Measurements from ENCODE around the gene RPS6KB2. TPM values are rescaled to one million over a fixed set of nuclear protein-coding genes. Genes with fewer than 3 reads are reported as not detected.

Gene RPS6KB2
- total RNA-seq, 1 donor from 2014 or later = 63.7 TPM

Other genes starting within 250 kb of the RPS6KB2 start
- 351 and 369 TPM in 2 replicates for gene GRK2, start 162.0 kb upstream of the RPS6KB2 start, total RNA-seq
- gene ANKRD13D, start 139.2 kb upstream of the RPS6KB2 start, total RNA-seq = 198 and 200 TPM in 2 replicates
- gene SSH3, start 125.0 kb upstream of the RPS6KB2 start, total RNA-seq = 13.0 and 17.3 TPM in 2 replicates
- gene POLD4, start 74.9 kb upstream of the RPS6KB2 start, total RNA-seq = 58.8 and 62.1 TPM in 2 replicates
- gene CLCF1, start 54.9 kb upstream of the RPS6KB2 start, total RNA-seq = 0.15 and 0.29 TPM in 2 replicates
- 39.6 and 47.7 TPM in 2 replicates for gene RAD9A, start 36.5 kb upstream of the RPS6KB2 start, total RNA-seq
- 347 and 352 TPM in 2 replicates for gene PPP1CA, start 26.6 kb upstream of the RPS6KB2 start, total RNA-seq
- 312 and 319 TPM in 2 replicates for gene TBC1D10C, start 24.4 kb upstream of the RPS6KB2 start, total RNA-seq
- gene CARNS1, start 12.8 kb upstream of the RPS6KB2 start, total RNA-seq = 0.47 and 0.66 TPM in 2 replicates
- 406 and 428 TPM in 2 replicates for gene PTPRCAP, start 9.2 kb downstream of the RPS6KB2 start, total RNA-seq
- 242 and 243 TPM in 2 replicates for gene CORO1B, start 15.0 kb downstream of the RPS6KB2 start, total RNA-seq
- not detected in 2 replicates for gene GPR152, start 24.2 kb downstream of the RPS6KB2 start, total RNA-seq
- gene CABP4, start 26.9 kb downstream of the RPS6KB2 start, total RNA-seq = 3.6 and 4.2 TPM in 2 replicates
- gene TMEM134, start 40.8 kb downstream of the RPS6KB2 start, total RNA-seq = 40.5 and 43.9 TPM in 2 replicates
- 149 and 163 TPM in 2 replicates for gene AIP, start 54.5 kb downstream of the RPS6KB2 start, total RNA-seq
- gene PITPNM1, start 76.9 kb downstream of the RPS6KB2 start, total RNA-seq = 118 and 119 TPM in 2 replicates
- gene CDK2AP2, start 79.7 kb downstream of the RPS6KB2 start, total RNA-seq = 189 and 191 TPM in 2 replicates
- gene CABP2, start 95.0 kb downstream of the RPS6KB2 start, total RNA-seq = not detected in 2 replicates
- gene GSTP1, start 155.3 kb downstream of the RPS6KB2 start, total RNA-seq = 262 TPM in 2 replicates
- gene NDUFV1, start 178.4 kb downstream of the RPS6KB2 start, total RNA-seq = 244 and 258 TPM in 2 replicates
- 6.5 and 6.7 TPM in 2 replicates for gene NUDT8, start 201.4 kb downstream of the RPS6KB2 start, total RNA-seq
- gene TBX10, start 211.3 kb downstream of the RPS6KB2 start, total RNA-seq = not detected in 2 replicates
- gene ACY3, start 222.2 kb downstream of the RPS6KB2 start, total RNA-seq = 0.37 TPM in 1 of 2 replicates, not detected in the other
- not detected in 2 replicates for gene ALDH3B2, start 246.1 kb downstream of the RPS6KB2 start, total RNA-seq

All from T-helper 1 cell treated with Interleukin-12 subunit alpha and Interleukin-12 subunit beta and Interleukin-4 antibody, amounts not matched to agents 30 ng/mL and 1 ng/mL, for 36 hours (primary cell).